ENCODE results near the gene POLG. TPM values are rescaled to one million over a fixed set of nuclear protein-coding genes. Genes with fewer than 3 reads are reported as not detected.

The POLG gene
- polyA plus RNA-seq, 1 donor from 2014 or later, result 47.9 TPM

- TF ChIP-seq MXI1 (conservative IDR thresholded peaks at IDR 0.05; ENCODE audit: poor library complexity, severe bottlenecking) (no peak), POLR2AphosphoS5 (IDR thresholded peaks at IDR 0.05) (no peak), EZH2 (IDR thresholded peaks at IDR 0.05; ENCODE audit: borderline replicate concordance, insufficient read depth, low read length, poor library complexity, severe bottlenecking) (no peak), SMC3 (conservative IDR thresholded peaks at IDR 0.05; ENCODE audit: poor library complexity) (no peak), TAF1 (IDR thresholded peaks at IDR 0.05; ENCODE audit: low read depth) (no peak), CTCF (IDR thresholded peaks at IDR 0.05; ENCODE audit: poor library complexity, severe bottlenecking) (no peak), REST (IDR thresholded peaks at IDR 0.05; ENCODE audit: borderline replicate concordance) (no peak), RAD21 (conservative IDR thresholded peaks at IDR 0.05) (no peak)
- Histone ChIP-seq H3K36me3 (ENCODE audit: insufficient read depth, low read length) (peaks cover 10% of the 10 kb centered on the region), H3K27ac (ENCODE audit: low read length) (no peak overlapping the region), H3K4me3 (ENCODE audit: low read length) (no peak overlapping the region), H3K4me2 (ENCODE audit: low read length) (no peak overlapping the region), H2AFZ (ENCODE audit: low read depth, low read length) (no peak overlapping the region), H3K9me2 (ENCODE audit: insufficient read depth, low read length) (no peaks in the 10 kb centered on the region), H4K20me1 (ENCODE audit: insufficient read depth) (no peaks in the 10 kb centered on the region), H3F3A (ENCODE audit: insufficient read depth, low read length, poor library complexity, severe bottlenecking) (no peaks in the 10 kb centered on the region), H3K79me2 (replicated peaks; ENCODE audit: insufficient read depth, low read length) (no peaks in the 10 kb centered on the region), H3K9ac (ENCODE audit: low read length) (no peak overlapping the region), H3K27me3 (ENCODE audit: insufficient read depth, low read depth, low read length) (no peaks in the 10 kb centered on the region), H3K9me3 (ENCODE audit: low read length) (no peaks in the 10 kb centered on the region)
Measured at GRCh38 chr15:89315375-89315929, 19.2 kb downstream of the POLG start.

GRCh38 chr15:89309993-89310392 is 24.6 kb downstream of the POLG start:
- no peaks in the 10 kb centered on the region for H3K27me3 ChIP-seq (ENCODE audit: insufficient read depth, low read depth, low read length)
- H3K36me3 ChIP-seq (ENCODE audit: insufficient read depth, low read length), result peaks cover 2% of the 10 kb centered on the region
- H3K9me2 ChIP-seq (ENCODE audit: insufficient read depth, low read length), result no peaks in the 10 kb centered on the region
- no peak for TF ChIP-seq EP300 (conservative IDR thresholded peaks at IDR 0.05; ENCODE audit: poor library complexity, severe bottlenecking)
- no peak for TF ChIP-seq REST (IDR thresholded peaks at IDR 0.05; ENCODE audit: borderline replicate concordance)
- TF ChIP-seq MXI1 (conservative IDR thresholded peaks at IDR 0.05; ENCODE audit: poor library complexity, severe bottlenecking), result no peak
- TF ChIP-seq SMC3 (conservative IDR thresholded peaks at IDR 0.05; ENCODE audit: poor library complexity), result no peak
- no peak for TF ChIP-seq RAD21 (conservative IDR thresholded peaks at IDR 0.05)
- TF ChIP-seq POLR2AphosphoS5 (IDR thresholded peaks at IDR 0.05), result no peak
- TF ChIP-seq TAF1 (IDR thresholded peaks at IDR 0.05; ENCODE audit: low read depth), result no peak
- no peaks in the 10 kb centered on the region for H3F3A ChIP-seq (ENCODE audit: insufficient read depth, low read length, poor library complexity, severe bottlenecking)
- no peaks in the 10 kb centered on the region for H4K20me1 ChIP-seq (ENCODE audit: insufficient read depth)
- no peak overlapping the region for H3K9ac ChIP-seq (ENCODE audit: low read length)
- H3K4me2 ChIP-seq (ENCODE audit: low read length), result no peak overlapping the region
- H2AFZ ChIP-seq (ENCODE audit: low read depth, low read length), result no peak overlapping the region
- H3K4me3 ChIP-seq (ENCODE audit: low read length), result no peak overlapping the region
- no peaks in the 10 kb centered on the region for H3K9me3 ChIP-seq (ENCODE audit: low read length)
- H3K79me2 ChIP-seq (replicated peaks; ENCODE audit: insufficient read depth, low read length), result no peaks in the 10 kb centered on the region
- no peak overlapping the region for H3K27ac ChIP-seq (ENCODE audit: low read length)

Data from neural cell (in vitro differentiated cells).